Hematopoietic multipotent progenitor cell treated with erythropoietin and hydrocortisone succinate and interleukin-3 and kit ligand, for 17 days (in vitro differentiated cells): ENCODE data around the gene FHL1.
"Not testable (repeated sequence)": the region's sequence is repeated elsewhere in the genome, so short reads cannot be mapped to it uniquely, and the experiment has no call there.

ENCODE experiments used
- DNase-seq: peaks from one replicate; pipeline ENCODE4 v3.0.0-alpha.2; 2015; ENCODE audit warnings: low spot score

The FHL1 gene

GRCh38 chrX:136147315-136147901 lies at the start of gene FHL1:
Gene FHL1 (plus strand): TSS chrX:136147533.
- DNase-seq = no peak

DNA sequence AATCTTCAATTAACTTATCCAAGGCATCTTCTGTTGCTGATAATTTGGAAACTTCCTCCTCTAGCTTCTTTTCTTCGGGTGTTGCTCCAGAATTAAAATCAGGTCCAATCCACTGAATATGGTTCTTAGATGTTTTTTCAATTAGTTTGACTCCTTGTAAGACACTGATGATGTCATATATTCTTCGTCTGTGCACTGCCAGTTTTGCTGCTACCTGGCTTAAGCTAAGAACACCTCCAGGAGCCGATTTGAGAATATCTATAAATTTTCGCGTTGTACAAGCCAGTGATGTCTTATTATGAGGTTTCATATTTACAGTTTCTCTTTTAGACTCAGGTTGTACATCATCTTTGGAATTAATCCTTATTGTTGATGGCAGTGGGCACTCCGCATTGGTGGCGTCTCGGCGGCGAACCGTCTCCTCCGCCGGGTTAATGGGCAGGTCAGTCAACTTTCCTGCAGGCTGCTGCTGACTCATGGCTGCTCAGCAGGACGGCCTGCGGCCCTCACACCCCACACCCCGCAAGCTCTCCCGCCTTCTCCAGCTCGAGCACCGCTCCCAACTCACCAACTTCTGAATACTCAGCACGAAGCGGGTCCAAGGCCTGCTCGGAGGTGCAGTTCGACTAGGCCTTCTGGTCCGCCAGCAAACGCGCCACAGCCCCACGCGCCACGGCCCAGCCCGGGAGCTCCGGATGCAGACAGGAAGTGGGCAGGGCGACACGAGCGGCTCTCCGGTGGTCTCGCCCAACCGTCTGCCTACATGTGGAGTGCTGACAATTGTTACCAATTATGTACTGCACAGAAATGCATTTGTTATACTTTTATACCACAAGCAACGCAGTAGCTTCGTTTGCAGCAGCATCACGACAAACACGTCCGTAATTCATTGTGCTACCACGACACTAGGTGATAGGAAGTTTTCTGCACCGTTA lies 49.2 kb upstream of the FHL1 start:
- no peak for DNase-seq

DNA sequence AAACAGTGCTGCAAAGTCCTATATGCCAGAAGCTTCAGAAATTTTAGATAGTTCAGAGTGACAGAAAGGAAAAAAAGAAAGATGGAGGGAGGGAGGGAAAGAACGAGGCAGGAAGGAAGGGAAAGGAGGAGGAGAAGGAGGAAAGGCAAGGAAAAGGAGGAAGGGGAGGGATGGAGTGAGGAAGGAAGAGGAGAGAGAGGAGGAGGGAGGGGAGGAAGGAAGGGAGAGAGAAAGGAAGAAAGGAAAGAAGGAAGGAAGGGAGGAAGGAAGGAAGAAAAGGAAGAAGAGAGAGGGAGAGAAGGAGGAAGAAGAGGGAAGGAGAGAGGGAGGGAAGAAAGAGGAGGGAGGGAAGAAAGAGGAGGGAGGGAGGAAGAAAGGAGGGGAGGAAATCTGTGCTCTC lies 42.4 kb upstream of the FHL1 start:
- no peak for DNase-seq

DNA sequence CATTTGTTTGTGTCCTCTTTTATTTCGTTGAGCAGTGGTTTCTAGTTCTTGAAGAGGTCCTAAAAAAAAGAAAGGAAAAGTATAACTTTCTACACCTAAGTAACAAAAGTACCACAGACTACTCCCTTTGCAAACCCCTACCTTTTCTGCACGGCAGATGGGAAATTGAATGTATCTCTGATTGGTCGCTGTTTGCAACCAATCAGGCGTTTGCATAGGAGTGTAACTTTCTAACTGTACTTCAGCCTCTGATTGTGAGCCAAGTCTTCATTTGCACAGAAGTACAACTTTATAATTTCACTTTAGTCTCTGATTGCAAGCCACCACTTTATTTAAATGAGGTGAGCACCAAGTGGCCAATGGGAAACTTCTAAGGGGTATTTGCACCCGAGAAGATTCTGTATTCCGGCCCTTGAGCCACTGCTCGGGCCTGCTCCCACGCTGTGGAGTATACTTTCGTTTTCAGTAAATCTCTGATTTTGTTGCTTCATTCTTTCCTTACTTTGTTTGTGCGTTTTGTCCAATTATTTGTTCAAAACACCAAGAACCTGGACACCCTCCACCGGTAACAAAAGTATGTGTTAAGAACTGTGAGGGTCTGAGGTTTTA lies 40.3 kb upstream of the FHL1 start:
- DNase-seq = no peak

DNA sequence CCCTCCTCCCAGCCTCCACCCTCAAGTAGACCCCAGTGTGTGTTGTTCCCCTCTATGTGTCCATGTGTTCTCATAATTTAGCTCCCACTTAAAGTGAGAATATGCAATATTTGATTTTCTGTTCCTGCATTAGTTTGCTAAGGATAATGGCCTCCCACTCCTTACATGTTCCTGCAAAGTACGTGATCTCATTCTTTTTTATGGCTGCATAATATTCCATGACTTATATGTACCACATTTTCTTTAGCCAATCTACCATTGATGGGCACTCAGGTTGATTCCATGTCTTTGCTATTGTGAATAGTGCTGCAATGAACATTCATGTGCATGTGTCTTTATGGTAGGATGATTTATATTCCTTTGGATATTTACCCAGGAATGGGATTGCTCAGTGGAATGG lies 38.4 kb upstream of the FHL1 start:
- DNase-seq = not testable (repeated sequence)

- no peak for DNase-seq
Measured at GRCh38 chrX:136112286-136112685, 35.0 kb upstream of the FHL1 start.

- no peak for DNase-seq
Measured at GRCh38 chrX:136112778-136113177, 34.6 kb upstream of the FHL1 start.

DNA sequence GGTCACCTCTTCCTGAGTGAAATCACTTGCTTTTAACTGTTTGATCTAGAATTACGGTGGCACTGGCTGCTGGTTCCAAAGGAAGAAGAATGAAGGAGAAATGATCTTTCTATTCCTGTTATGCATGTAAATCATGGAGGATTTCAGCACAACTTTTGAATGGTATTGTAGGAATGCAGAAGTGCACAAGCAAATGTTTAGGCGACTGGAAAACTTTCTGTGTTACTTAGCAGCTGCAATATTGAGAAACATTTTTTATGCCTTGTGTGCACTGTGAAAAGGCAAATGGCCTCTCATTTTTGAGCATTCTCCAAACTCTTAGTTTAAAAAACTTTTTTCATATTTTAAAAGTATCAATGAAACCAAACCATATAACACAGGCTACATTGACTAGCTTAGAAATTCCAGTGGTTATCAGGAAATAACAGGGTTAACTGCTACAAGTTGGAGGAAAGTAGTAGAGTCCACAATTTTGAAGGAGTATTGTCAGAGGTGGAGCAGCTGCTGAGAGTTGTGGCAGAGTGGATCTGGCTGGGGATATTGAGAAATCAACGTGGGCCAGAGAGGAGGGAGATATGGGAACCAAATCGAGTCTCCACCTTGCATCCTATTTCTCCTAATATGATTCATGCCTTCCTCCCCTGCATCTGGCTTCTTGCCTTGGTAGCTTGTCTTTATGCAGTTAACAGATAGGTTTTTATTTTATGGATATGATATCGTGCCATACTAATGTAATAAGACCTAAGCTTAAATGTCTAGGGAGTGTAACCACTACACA lies 32.0 kb upstream of the FHL1 start:
- no peak for DNase-seq

DNA sequence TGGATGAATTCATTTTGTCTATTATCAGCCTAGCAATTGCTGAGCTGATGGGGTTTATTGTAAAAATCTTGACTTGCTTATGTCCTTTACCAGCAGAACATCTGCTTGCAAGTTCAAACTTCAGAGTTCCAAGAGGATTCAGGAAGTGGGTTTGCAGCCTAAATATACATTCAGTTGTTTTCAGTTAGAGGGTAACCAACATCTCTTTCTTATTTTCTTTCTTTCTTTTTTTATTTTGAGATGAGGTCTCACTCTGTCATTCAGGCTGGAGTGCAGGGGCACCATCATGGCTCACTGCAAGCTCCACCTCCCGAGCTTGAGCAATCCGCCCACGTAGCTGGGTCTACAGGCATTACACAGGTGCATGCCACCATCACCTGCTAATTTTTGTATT lies 31.4 kb upstream of the FHL1 start:
- no peak for DNase-seq

DNA sequence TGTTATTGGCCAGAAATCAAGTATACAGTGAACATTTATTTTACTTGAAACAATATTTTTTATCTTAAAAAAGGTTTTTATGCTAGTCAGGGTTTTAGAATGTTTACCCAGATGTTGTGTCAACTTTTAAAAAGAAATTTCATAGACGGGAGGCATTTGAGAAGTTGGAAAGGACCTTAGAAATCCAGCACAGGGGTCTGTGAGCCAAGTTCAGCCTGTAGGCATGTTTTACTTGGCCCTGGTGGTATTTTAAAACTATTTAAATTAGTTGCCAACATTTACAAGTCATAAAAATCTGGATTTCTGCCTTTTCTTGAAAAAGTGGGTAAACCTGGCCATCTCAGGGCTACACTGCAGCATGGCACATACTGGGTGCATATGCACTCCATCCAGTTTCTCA lies 25.5 kb upstream of the FHL1 start:
- DNase-seq = no peak

GRCh38 chrX:136122207-136122606 lies 25.1 kb upstream of the FHL1 start:
- no peak for DNase-seq

DNA sequence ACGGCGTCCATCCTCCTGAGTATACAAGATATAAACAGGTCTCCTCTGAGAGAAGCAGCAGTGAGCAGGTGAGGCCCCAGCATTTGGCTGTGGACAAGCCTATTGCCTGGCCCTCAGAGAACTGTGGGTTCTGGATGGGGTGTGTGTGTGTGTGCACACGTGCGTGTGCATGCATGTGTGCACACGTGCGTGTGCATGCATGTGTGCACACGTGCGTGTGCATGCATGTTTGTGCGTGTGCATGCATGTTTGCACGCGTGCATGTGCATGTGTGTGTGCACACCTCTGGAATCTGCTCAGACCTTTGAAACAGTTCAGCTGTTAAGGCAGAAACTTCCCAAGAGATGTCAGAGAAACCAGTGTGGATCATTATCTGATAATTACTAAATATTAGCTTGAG lies 22.2 kb upstream of the FHL1 start:
- no peak for DNase-seq

- DNase-seq = no peak
Measured at GRCh38 chrX:136126371-136126770, 21.0 kb upstream of the FHL1 start.

DNA sequence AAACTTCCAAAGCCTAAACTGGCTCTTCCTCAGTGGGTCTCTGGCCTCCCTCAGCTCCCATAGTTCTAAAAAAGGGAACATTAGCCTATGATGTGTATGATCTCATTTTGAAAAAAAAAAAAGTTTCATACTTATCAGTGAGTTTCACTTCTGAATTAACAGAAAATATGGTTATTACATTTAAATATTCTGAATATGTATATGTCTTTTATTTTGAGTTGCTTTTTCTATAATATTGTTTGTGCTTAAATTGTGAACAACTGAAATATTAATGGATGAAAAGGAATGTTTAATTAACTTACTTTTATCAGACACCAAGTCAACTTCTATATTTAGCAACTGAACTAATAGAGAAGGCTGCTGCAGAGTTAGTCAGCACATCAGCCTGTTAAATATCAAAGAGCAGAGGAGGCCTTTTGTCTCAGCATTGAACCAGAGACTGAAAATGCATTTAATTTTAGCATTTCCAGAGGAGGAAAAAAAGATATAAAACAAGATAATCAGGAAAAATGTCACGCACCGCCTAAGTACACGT lies 20.4 kb upstream of the FHL1 start:
- no peak for DNase-seq

GRCh38 chrX:136128743-136129142 lies 18.6 kb upstream of the FHL1 start:
- no peak for DNase-seq

GRCh38 chrX:136130931-136131833 lies 16.2 kb upstream of the FHL1 start:
- DNase-seq = no peak

GRCh38 chrX:136138939-136139338 lies 8.4 kb upstream of the FHL1 start:
- DNase-seq = no peak

GRCh38 chrX:136141569-136141968 lies 5.8 kb upstream of the FHL1 start:
- DNase-seq = no peak

DNA sequence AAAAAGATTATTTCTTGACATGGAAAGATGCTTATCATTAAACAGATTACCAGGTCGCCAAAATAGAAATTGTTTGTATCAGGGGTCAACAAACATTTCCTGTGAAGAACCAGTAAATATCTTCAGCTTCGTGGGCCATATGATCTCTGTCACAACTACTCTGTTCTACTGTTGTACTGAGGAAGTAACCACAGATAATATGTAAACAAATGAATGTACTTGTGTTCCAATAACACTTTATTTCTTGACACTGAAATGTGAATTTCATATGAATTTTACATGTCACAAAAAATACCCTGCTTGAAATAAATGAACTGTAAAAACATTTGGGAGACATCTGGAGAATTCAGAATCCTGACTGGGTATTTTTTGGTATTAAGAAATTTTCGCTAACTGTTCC lies 4.7 kb upstream of the FHL1 start:
- no peak for DNase-seq

DNA sequence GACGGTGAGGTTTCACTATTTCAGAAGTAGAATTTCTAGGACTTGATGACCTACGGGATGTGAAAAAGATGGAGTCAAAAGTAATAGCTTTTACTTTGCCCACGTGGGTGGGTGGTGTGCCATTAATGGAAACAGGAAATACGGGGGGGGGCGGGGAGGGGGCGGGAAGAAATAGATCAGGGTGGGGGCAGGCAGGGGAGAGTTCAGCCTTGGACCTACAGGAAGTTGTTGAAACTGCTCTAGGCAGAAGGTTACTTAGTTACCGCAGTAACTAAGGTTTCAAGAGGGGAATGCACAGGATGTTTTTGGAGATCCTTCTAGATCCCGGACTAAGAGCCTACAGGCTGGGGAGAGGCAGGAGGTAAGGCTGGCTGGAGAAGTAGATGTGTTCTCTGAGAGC lies 3.6 kb upstream of the FHL1 start:
- DNase-seq = no peak
